Stimulated activated CD8-positive, alpha-beta memory T cell treated with anti-CD3 and anti-CD28 coated beads, Interleukin-7, amount 100 ng/mL, for 1 hour (primary cell): ENCODE data around the gene OSR1.

ENCODE experiments used
- DNase-seq, 2 donors: peaks; one replicate each; pipeline ENCODE4 v3.0.0-alpha.2; 2020; ENCODE audit warnings: low read depth in 2 of 2

The OSR1 gene

GRCh38 chr2:19359021-19359357 lies 566 bp upstream of the OSR1 start:
- no peak for DNase-seq

- DNase-seq: no peak
Observed at GRCh38 chr2:19357402-19358241, 801 bp downstream of the OSR1 start.

GRCh38 chr2:19356545-19357401 lies 1.6 kb downstream of the OSR1 start:
- no peak for DNase-seq

GRCh38 chr2:19355931-19356544 lies 2.4 kb downstream of the OSR1 start:
- DNase-seq: no peak

GRCh38 chr2:19355416-19355821 lies 3.0 kb downstream of the OSR1 start:
- DNase-seq: no peak

- DNase-seq: no peak
Observed at GRCh38 chr2:19355014-19355405, 3.4 kb downstream of the OSR1 start.

GRCh38 chr2:19353721-19354050 lies 4.7 kb downstream of the OSR1 start:
- no peak for DNase-seq

GRCh38 chr2:19352946-19353720 lies 5.3 kb downstream of the OSR1 start:
- DNase-seq: no peak

- no peak for DNase-seq
Observed at GRCh38 chr2:19351899-19352697, 6.3 kb downstream of the OSR1 start.

- DNase-seq: no peak
Observed at GRCh38 chr2:19351499-19351898, 6.9 kb downstream of the OSR1 start.

GRCh38 chr2:19350678-19351401 lies 7.6 kb downstream of the OSR1 start:
- DNase-seq: no peak

GRCh38 chr2:19349911-19350677 lies 8.3 kb downstream of the OSR1 start:
- DNase-seq: no peak

GRCh38 chr2:19348692-19349091 lies 9.7 kb downstream of the OSR1 start:
- DNase-seq: no peak

- peak; percentile 86 to 93 for DNase-seq
Observed at GRCh38 chr2:19347619-19348562, 10.5 kb downstream of the OSR1 start.

GRCh38 chr2:19346983-19347618 lies 11.3 kb downstream of the OSR1 start:
- DNase-seq: no peak

GRCh38 chr2:19337742-19338141 lies 20.7 kb downstream of the OSR1 start:
- no peak for DNase-seq

GRCh38 chr2:19337202-19337601 lies 21.2 kb downstream of the OSR1 start:
- no peak for DNase-seq

- no peak for DNase-seq
Observed at GRCh38 chr2:19336781-19337180, 21.6 kb downstream of the OSR1 start.
